GM23338 (cell line): Measurements from ENCODE around the gene PKD1. TPM values are rescaled to one million over a fixed set of nuclear protein-coding genes. Genes with fewer than 3 reads are reported as not detected.

Source experiments
- ATAC-seq: fragments of 200-7000 bp; cut with Tn5 transposase; 3 replicates; pipeline ENCODE4 v1.9.1; 2020
- DNase-seq: peaks from one replicate; pipeline ENCODE4 v3.0.0-alpha.2; 2015; ENCODE audit warnings: low spot score
- H2AFZ ChIP-seq: fragments of 200-600 bp; sonication (generic); 2 replicates; pipeline ENCODE4 v1.8.0; 2016; ENCODE audit warnings: antibody characterized with exemption, mild to moderate bottlenecking, moderate library complexity
- H3F3A ChIP-seq: fragments of 200-600 bp; sonication (generic); replicated peaks from 2 replicates; pipeline ENCODE4 v1.8.0; 2017; ENCODE audit warnings: antibody characterized with exemption, mixed run types, low read depth
- H3K27ac ChIP-seq: fragments of 200-600 bp; sonication (generic); 2 replicates; pipeline ENCODE4 v1.6.1; 2016; ENCODE audit warnings: low read depth
- H3K27me3 ChIP-seq: fragments of 200-600 bp; sonication (generic); 2 replicates; pipeline ENCODE4 v1.8.0; 2016; ENCODE audit warnings: mild to moderate bottlenecking, mixed run types, moderate library complexity; ENCODE audit not compliant: insufficient read depth
- H3K36me3 ChIP-seq: fragments of 200-600 bp; sonication (generic); 2 replicates; pipeline ENCODE4 v1.8.0; 2016; ENCODE audit warnings: mild to moderate bottlenecking; ENCODE audit not compliant: insufficient read depth
- H3K4me1 ChIP-seq: fragments of 200-600 bp; sonication (generic); 2 replicates; pipeline ENCODE4 v1.8.0; 2016; ENCODE audit warnings: mild to moderate bottlenecking, moderate library complexity; ENCODE audit not compliant: insufficient read depth
- H3K4me2 ChIP-seq: fragments of 200-600 bp; sonication (generic); 2 replicates; pipeline ENCODE4 v1.7.1; 2017; ENCODE audit warnings: mixed run types
- H3K4me3 ChIP-seq: fragments of 200-600 bp; sonication (generic); 2 replicates; pipeline ENCODE4 v1.6.1; 2016; ENCODE audit warnings: mixed run types
- H3K79me2 ChIP-seq: fragments of 200-600 bp; sonication (generic); replicated peaks from 2 replicates; pipeline ENCODE4 v1.8.0; 2017; ENCODE audit warnings: mild to moderate bottlenecking; ENCODE audit not compliant: insufficient read depth
- H3K9me2 ChIP-seq: fragments of 200-600 bp; sonication (generic); 2 replicates; pipeline ENCODE4 v1.8.0; 2017; ENCODE audit not compliant: insufficient read depth
- H4K20me1 ChIP-seq: fragments of 200-600 bp; sonication (generic); replicated peaks from 2 replicates; pipeline ENCODE4 v1.8.0; 2017; ENCODE audit warnings: mild to moderate bottlenecking; ENCODE audit not compliant: insufficient read depth
- H3K27ac Mint-ChIP-seq: 2 replicates; pipeline ENCODE4 v1.8.0; 2020; ENCODE audit warnings: inconsistent platforms, mild to moderate bottlenecking, moderate library complexity, mixed read lengths
- H3K27me3 Mint-ChIP-seq: 3 replicates; pipeline ENCODE4 v1.8.0; 2022; ENCODE audit warnings: low read depth, mild to moderate bottlenecking, moderate library complexity, mixed read lengths, inconsistent platforms; ENCODE audit not compliant: insufficient read depth, poor library complexity
- H3K36me3 Mint-ChIP-seq: 3 replicates; pipeline ENCODE4 v1.8.0; 2021; ENCODE audit warnings: low read depth, mild to moderate bottlenecking, inconsistent platforms, moderate library complexity, mixed read lengths
- H3K4me1 Mint-ChIP-seq: 3 replicates; pipeline ENCODE4 v1.8.0; 2020; ENCODE audit warnings: mild to moderate bottlenecking, inconsistent platforms, mixed read lengths
- H3K4me3 Mint-ChIP-seq: 3 replicates; pipeline ENCODE4 v1.8.0; 2021; ENCODE audit warnings: moderate library complexity, mild to moderate bottlenecking, inconsistent platforms, mixed read lengths
- H3K9me3 Mint-ChIP-seq: 3 replicates; pipeline ENCODE4 v1.8.0; 2020; ENCODE audit warnings: moderate library complexity, mild to moderate bottlenecking, inconsistent platforms, mixed read lengths
- CTCF ChIP-seq, 2 experiments: fragments of 200-600 bp in 1 of 2; sonication (generic) in 1 of 2; conservative IDR thresholded peaks; 2 replicates each; pipeline versions ENCODE4 v1.5.1 to v1.6.1; 2016 to 2017; ENCODE audit warnings: antibody characterized with exemption in 2 of 2, low read depth in 2 of 2, mild to moderate bottlenecking in 2 of 2, moderate library complexity in 1 of 2
- EZH2 ChIP-seq: fragments of 200-600 bp; sonication (generic); IDR thresholded peaks from one replicate; pipeline ENCODE4 v1.8.0; 2017; ENCODE audit warnings: antibody characterized with exemption, mild to moderate bottlenecking, low read depth; ENCODE audit not compliant: unreplicated experiment
- JUNB ChIP-seq: IDR thresholded peaks from one replicate; pipeline ENCODE4 v1.6.1; 2016; ENCODE audit warnings: antibody characterized with exemption; ENCODE audit not compliant: unreplicated experiment
- POLR2AphosphoS5 ChIP-seq: IDR thresholded peaks from 2 replicates; pipeline ENCODE4 v1.6.1; 2016; ENCODE audit warnings: antibody characterized with exemption, low read depth
- REST ChIP-seq: IDR thresholded peaks from one replicate; pipeline ENCODE4 v1.6.1; 2018; ENCODE audit warnings: antibody characterized with exemption; ENCODE audit not compliant: unreplicated experiment
- STAT1 ChIP-seq: IDR thresholded peaks from one replicate; pipeline ENCODE4 v1.6.1; 2016; ENCODE audit warnings: antibody characterized with exemption; ENCODE audit not compliant: unreplicated experiment
- ZNF462 ChIP-seq: fragments of 250-450 bp; sonication (Bioruptor Pico); IDR thresholded peaks from 2 replicates; pipeline ENCODE4 v1.5.0; 2020; ENCODE audit warnings: mild to moderate bottlenecking, moderate library complexity
- polyA plus RNA-seq: library from polyadenylated mRNA; unstranded; fragments of >200 nt; fragmentation: Nextera tagmentation; extraction: Ambion mirVana; gene quantifications from 2 replicates; pipeline ENCODE4 v1.2.1, GENCODE V29; 2016
- total RNA-seq: library from RNA; depleted of rRNA; stranded (reverse); fragments of >200 nt; shearing (Covaris generic); gene quantifications from 2 replicates; pipeline ENCODE4 v1.2.3, GENCODE V29; 2014

The PKD1 gene
- total and polyA plus RNA-seq, 2 experiments from 2014 or later = 21.1 to 107 TPM

- H3K27ac Mint-ChIP-seq = no peak overlapping the region
- H4K20me1 ChIP-seq = no peaks in the 10 kb centered on the region; the same call in none of the 2 replicates
- 0 out of 2 replicates have a peak overlapping the region, but pooled peaks have one; percentile 72 for H3K27ac ChIP-seq
Observed at GRCh38 chr16:2163211-2163881, 27.6 kb upstream of the PKD1 start.

More at GRCh38 chr16:2163211-2163881, 27.6 kb upstream of the PKD1 start:
- Histone ChIP-seq H3K36me3 (peaks cover 4% of the 10 kb centered on the region; the same call in 1 of the 2 replicates), H3F3A (peaks cover 13% of the 10 kb centered on the region; the same call in 1 of the 2 replicates), H3K4me2 (no peak overlapping the region), H3K4me1 (peaks cover 9% of the 10 kb centered on the region; the same call in 1 of the 2 replicates), H3K9me2 (no peaks in the 10 kb centered on the region), H3K4me3 (no peak overlapping the region), H2AFZ (no peak overlapping the region), H3K27me3 (no peaks in the 10 kb centered on the region), H3K79me2 (peaks cover 46% of the 10 kb centered on the region)
- Mint-ChIP-seq H3K36me3 (peaks cover 32% of the 10 kb centered on the region), H3K4me1 (peaks cover 9% of the 10 kb centered on the region), H3K4me3 (no peak overlapping the region), H3K27me3 (peaks cover 11% of the 10 kb centered on the region), H3K9me3 (no peaks in the 10 kb centered on the region; the same call in 2 of the 3 replicates)
- DNase-seq (no peak), ATAC-seq (no peak)
- no peak for TF ChIP-seq STAT1
- TF ChIP-seq CTCF (conservative IDR thresholded peaks at IDR 0.05; ENCODE audit: low read depth in 2 of 2) = no peak
- TF ChIP-seq EZH2 = no peak
- TF ChIP-seq JUNB = no peak
- TF ChIP-seq ZNF462 (CRISPR knock-in tag) = no peak
- TF ChIP-seq POLR2AphosphoS5 = no peak
- no peak for TF ChIP-seq REST
